CD1c-positive myeloid dendritic cell (primary cell): ENCODE results near the gene SBF2.

Source experiments
- DNase-seq: peaks from one replicate; pipeline ENCODE4 v3.0.0-alpha.2; 2016; ENCODE audit errors: extremely low spot score

Gene SBF2

GRCh38 chr11:9815486-9816136 is 478.4 kb downstream of the SBF2 start:
- DNase-seq, result no peak

- no peak for DNase-seq
Observed at GRCh38 chr11:9814108-9814507, 479.9 kb downstream of the SBF2 start.

- DNase-seq, result no peak
Observed at GRCh38 chr11:9808943-9809342, 485.1 kb downstream of the SBF2 start.

GRCh38 chr11:9806946-9807687 is 486.9 kb downstream of the SBF2 start:
- DNase-seq, result no peak

- no peak for DNase-seq
Observed at GRCh38 chr11:9804419-9804902, 489.6 kb downstream of the SBF2 start.

GRCh38 chr11:9803685-9804418 is 490.2 kb downstream of the SBF2 start:
- DNase-seq, result no peak

- no peak for DNase-seq
Observed at GRCh38 chr11:9802291-9802861, 491.6 kb downstream of the SBF2 start.

GRCh38 chr11:9799886-9800285 is 494.1 kb downstream of the SBF2 start:
- no peak for DNase-seq

- DNase-seq, result no peak
Observed at GRCh38 chr11:9797300-9797699, 496.7 kb downstream of the SBF2 start.

GRCh38 chr11:9796854-9797253 is 497.2 kb downstream of the SBF2 start:
- no peak for DNase-seq

- DNase-seq, result no peak
Observed at GRCh38 chr11:9796266-9796665, 497.8 kb downstream of the SBF2 start.

- DNase-seq, result no peak
Observed at GRCh38 chr11:9790703-9791102, 503.3 kb downstream of the SBF2 start.

- no peak for DNase-seq
Observed at GRCh38 chr11:9789910-9790309, 504.1 kb downstream of the SBF2 start.

- DNase-seq, result peak; percentile 66
Observed at GRCh38 chr11:9787981-9788521, 506.0 kb downstream of the SBF2 start.

- no peak for DNase-seq
Observed at GRCh38 chr11:9787260-9787659, 506.8 kb downstream of the SBF2 start.

GRCh38 chr11:9784602-9785315 is 509.3 kb downstream of the SBF2 start:
- DNase-seq, result no peak

GRCh38 chr11:9783986-9784385 is 510.0 kb downstream of the SBF2 start:
- DNase-seq, result no peak

- no peak for DNase-seq
Observed at GRCh38 chr11:9780929-9781328, 513.1 kb downstream of the SBF2 start.

- no peak for DNase-seq
Observed at GRCh38 chr11:9777525-9777924, 516.5 kb downstream of the SBF2 start.

GRCh38 chr11:9777066-9777465 is 517.0 kb downstream of the SBF2 start:
- DNase-seq, result no peak

GRCh38 chr11:9776203-9776602 is 517.8 kb downstream of the SBF2 start:
- no peak for DNase-seq
